Measurements from ENCODE around the gene USP20. TPM values are rescaled to one million over a fixed set of nuclear protein-coding genes. Genes with fewer than 3 reads are reported as not detected.

The USP20 gene
- total RNA-seq, 2 experiments from 2014 or later, result 80.4 to 80.9 TPM

DNA sequence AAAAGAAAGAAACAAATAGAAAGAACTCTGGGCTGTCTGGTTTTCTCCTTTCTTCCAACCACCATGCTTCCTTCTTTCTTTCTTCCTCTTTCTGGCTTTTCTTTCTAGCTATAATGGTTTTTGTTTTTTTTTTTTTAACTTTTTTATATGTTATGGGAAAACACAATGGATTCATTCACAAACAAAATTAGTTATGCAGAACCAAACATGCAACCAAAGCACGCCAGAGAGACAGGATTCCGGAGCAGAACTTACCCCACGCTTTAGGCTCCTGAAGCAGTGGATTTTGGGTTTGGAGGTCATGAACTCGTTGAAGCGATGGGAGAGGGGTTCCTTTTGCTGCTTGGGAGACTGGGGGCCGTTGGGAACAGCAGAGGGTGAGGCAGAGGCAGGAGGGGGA lies 88.3 kb downstream of the USP20 start:
- no peaks in the 10 kb centered on the region for H3K4me1 ChIP-seq (ENCODE audit: insufficient read depth, low read length)
- no peaks in the 10 kb centered on the region for H3K27me3 ChIP-seq (ENCODE audit: control insufficient read depth in 1 of 2, insufficient read depth in 2 of 2, low read length in 2 of 2)
- H3K9me3 Mint-ChIP-seq, result no peaks in the 10 kb centered on the region
- ChIA-PET CTCF (interaction anchor here (0.9 to 2.0 kb wide), 2 partner anchors 9 to 38 kb away, joined by 4 to 5 read pairs; no protein-coding TSS in a partner anchor), POLR2A (interaction anchor here (1.1 to 3.1 kb wide), 3 partner anchors 19 to 129 kb away, joined by 3 to 8 read pairs (median 3); no protein-coding TSS in a partner anchor)
- H3K27me3 Mint-ChIP-seq, result no peaks in the 10 kb centered on the region
- H3K4me3 ChIP-seq (ENCODE audit: low read length), result no peak overlapping the region
- H3K36me3 ChIP-seq (ENCODE audit: insufficient read depth, low read length), result peaks cover 78% of the 10 kb centered on the region
- no peak for ATAC-seq (ENCODE audit: poor library complexity)
- no peak overlapping the region for H3K4me3 Mint-ChIP-seq
- H3K27ac ChIP-seq (ENCODE audit: low read depth in 1 of 2, low read length in 2 of 2), result no peak overlapping the region
- H3K27ac Mint-ChIP-seq, result peak overlapping the region; percentile 49
- no peak for DNase-seq
- TF ChIP-seq, protein P1, sequence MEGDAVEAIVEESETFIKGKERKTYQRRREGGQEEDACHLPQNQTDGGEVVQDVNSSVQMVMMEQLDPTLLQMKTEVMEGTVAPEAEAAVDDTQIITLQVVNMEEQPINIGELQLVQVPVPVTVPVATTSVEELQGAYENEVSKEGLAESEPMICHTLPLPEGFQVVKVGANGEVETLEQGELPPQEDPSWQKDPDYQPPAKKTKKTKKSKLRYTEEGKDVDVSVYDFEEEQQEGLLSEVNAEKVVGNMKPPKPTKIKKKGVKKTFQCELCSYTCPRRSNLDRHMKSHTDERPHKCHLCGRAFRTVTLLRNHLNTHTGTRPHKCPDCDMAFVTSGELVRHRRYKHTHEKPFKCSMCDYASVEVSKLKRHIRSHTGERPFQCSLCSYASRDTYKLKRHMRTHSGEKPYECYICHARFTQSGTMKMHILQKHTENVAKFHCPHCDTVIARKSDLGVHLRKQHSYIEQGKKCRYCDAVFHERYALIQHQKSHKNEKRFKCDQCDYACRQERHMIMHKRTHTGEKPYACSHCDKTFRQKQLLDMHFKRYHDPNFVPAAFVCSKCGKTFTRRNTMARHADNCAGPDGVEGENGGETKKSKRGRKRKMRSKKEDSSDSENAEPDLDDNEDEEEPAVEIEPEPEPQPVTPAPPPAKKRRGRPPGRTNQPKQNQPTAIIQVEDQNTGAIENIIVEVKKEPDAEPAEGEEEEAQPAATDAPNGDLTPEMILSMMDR (IDR thresholded peaks at IDR 0.05), result no peak
- H3K9me3 ChIP-seq (ENCODE audit: control insufficient read depth in 1 of 2, insufficient read depth in 1 of 2, low read length in 2 of 2), result no peaks in the 10 kb centered on the region
- H3K36me3 Mint-ChIP-seq (ENCODE audit: low read depth), result peaks cover 90% of the 10 kb centered on the region
- intact Hi-C loops (cut with DNase I, micrococcal nuclease), result loop anchor here in 1 of 2 experiments (5.0 kb wide), 1 partner anchor 36 kb away; no protein-coding TSS in a partner anchor
- H3K4me1 Mint-ChIP-seq (ENCODE audit: low read depth), result peaks cover 27% of the 10 kb centered on the region

DNA sequence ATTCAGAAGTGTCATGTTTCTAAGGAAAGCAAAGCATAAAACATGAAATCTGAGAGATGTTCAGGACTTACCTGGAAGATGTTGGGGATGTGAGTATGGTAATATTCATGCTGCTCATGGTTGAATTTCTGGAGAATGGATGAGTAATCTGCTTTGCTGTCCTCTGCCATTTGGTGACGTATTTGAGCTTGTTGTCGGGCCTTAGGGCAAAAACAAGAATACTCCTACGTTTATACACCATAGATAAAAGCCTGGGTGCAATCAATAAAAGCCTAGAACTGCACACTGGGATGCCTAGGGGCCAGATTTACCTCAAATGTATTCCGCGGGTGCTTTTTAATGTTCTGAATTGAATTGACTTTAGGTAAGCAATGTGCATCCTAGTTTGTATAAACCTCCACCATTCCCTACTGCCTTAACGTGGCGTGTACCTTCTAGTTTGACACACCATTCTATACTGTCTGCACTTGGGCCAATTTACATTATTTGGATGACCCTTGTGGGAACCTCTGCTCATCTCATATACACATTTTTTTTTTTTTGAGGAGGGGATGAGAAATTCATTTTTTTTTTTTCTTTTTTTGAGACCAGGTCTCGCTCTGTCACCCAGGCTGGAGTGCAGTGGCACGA lies 94.4 kb downstream of the USP20 start:
- CTCF ChIA-PET, result interaction anchor here (0.5 to 0.6 kb wide), 2 partner anchors 56 to 141 kb away, joined by 3 read pairs; no protein-coding TSS in a partner anchor
- intact Hi-C loops (cut with DNase I, micrococcal nuclease), result loop anchor here in 1 of 2 experiments (5.0 kb wide), 1 partner anchor 32 kb away; no protein-coding TSS in a partner anchor
- Mint-ChIP-seq H3K4me3 (peak overlapping the region; percentile 23), H3K27ac (peak overlapping the region; percentile 71), H3K27me3 (no peaks in the 10 kb centered on the region), H3K36me3 (ENCODE audit: low read depth) (peaks cover 79% of the 10 kb centered on the region), H3K4me1 (ENCODE audit: low read depth) (peaks cover 48% of the 10 kb centered on the region), H3K9me3 (no peaks in the 10 kb centered on the region)
- TF ChIP-seq, protein P1 (IDR thresholded peaks at IDR 0.05), result no peak
- Histone ChIP-seq H3K9me3 (ENCODE audit: control insufficient read depth in 1 of 2, insufficient read depth in 1 of 2, low read length in 2 of 2) (no peaks in the 10 kb centered on the region), H3K4me3 (ENCODE audit: low read length) (no peak overlapping the region), H3K27me3 (ENCODE audit: control insufficient read depth in 1 of 2, insufficient read depth in 2 of 2, low read length in 2 of 2) (no peaks in the 10 kb centered on the region), H3K4me1 (ENCODE audit: insufficient read depth, low read length) (peaks cover 36% of the 10 kb centered on the region), H3K27ac (ENCODE audit: low read depth in 1 of 2, low read length in 2 of 2) (no peak overlapping the region), H3K36me3 (ENCODE audit: insufficient read depth, low read length) (peaks cover 54% of the 10 kb centered on the region)
- POLR2A ChIA-PET, result interaction anchor here (0.6 to 0.8 kb wide), 2 partner anchors 41 to 105 kb away, joined by 3 to 4 read pairs; partner anchors contain the start of gene TOR1A
- ATAC-seq (ENCODE audit: poor library complexity), result no peak
- DNase-seq, result no peak

DNA sequence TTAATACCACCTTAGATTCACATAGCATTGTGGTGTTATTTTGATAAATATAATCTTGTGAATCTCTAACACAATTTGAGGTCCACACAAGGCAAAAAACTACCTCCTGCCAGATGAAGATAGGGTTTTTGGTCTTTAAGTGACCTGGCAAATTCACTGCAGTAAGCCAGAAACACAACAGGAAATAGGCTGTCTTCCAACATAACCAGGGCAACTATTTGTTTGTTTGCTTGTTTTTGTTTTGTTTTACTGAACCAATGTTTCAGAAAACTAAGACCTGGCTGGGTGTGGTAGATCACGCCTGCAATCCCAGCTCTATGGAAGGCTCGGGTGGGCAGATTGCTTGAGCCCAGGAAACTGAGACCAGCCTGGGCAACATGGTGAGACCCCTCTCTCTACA lies 95.5 kb downstream of the USP20 start:
- peaks cover 45% of the 10 kb centered on the region for H3K4me1 ChIP-seq (ENCODE audit: insufficient read depth, low read length)
- intact Hi-C loops (cut with DNase I, micrococcal nuclease), result loop anchor here in 1 of 2 experiments (5.0 kb wide), 1 partner anchor 33 kb away; no protein-coding TSS in a partner anchor
- Mint-ChIP-seq H3K4me3 (no peak overlapping the region), H3K27ac (peak overlapping the region; percentile 79), H3K27me3 (no peaks in the 10 kb centered on the region), H3K9me3 (no peaks in the 10 kb centered on the region), H3K4me1 (ENCODE audit: low read depth) (peaks cover 56% of the 10 kb centered on the region), H3K36me3 (ENCODE audit: low read depth) (peaks cover 76% of the 10 kb centered on the region)
- ChIA-PET CTCF (no interaction called here), POLR2A (interaction anchor here (1.1 to 3.7 kb wide), 2 partner anchors 32 to 42 kb away, joined by 3 to 18 read pairs; no protein-coding TSS in a partner anchor)
- DNase-seq (peak in 3 of 14 experiments; percentile 48 to 56 (median 51)), ATAC-seq (ENCODE audit: poor library complexity) (peak; percentile 34)
- H3K9me3 ChIP-seq (ENCODE audit: control insufficient read depth in 1 of 2, insufficient read depth in 1 of 2, low read length in 2 of 2), result no peaks in the 10 kb centered on the region
- TF ChIP-seq, protein P1 (IDR thresholded peaks at IDR 0.05), result no peak
- peaks cover 49% of the 10 kb centered on the region for H3K36me3 ChIP-seq (ENCODE audit: insufficient read depth, low read length)
- no peaks in the 10 kb centered on the region for H3K27me3 ChIP-seq (ENCODE audit: control insufficient read depth in 1 of 2, insufficient read depth in 2 of 2, low read length in 2 of 2)
- H3K27ac ChIP-seq (ENCODE audit: low read depth in 1 of 2, low read length in 2 of 2), result peak overlapping the region in 1 of 2 donors; percentile 13
- no peak overlapping the region for H3K4me3 ChIP-seq (ENCODE audit: low read length)

Small RNAs within 50 kb of the gene (microRNA-seq; reads per million reads assigned to microRNA genes)
- 0.61 reads per million for gene MIR6855 (ENCODE audit: borderline microRNAs expressed, borderline replicate concordance)

Other genes with a start within 250 kb of the USP20 start
- gene C9orf50, start 214.4 kb upstream of the USP20 start, total RNA-seq, result not detected
- 10 to 100 TPM; 50.7 to 52.5 TPM for gene NTMT1, start 209.3 kb upstream of the USP20 start, total RNA-seq
- 10 to 100 TPM; 28.5 to 29.3 TPM for gene ASB6, start 193.3 kb upstream of the USP20 start, total RNA-seq
- gene PRRX2, start 169.8 kb upstream of the USP20 start, total RNA-seq, result not detected
- gene PTGES, start 82.4 kb upstream of the USP20 start, total RNA-seq, result under 1 TPM; 0.25 to 0.38 TPM
- gene TOR1B, start 32.3 kb upstream of the USP20 start, total RNA-seq, result 10 to 100 TPM; 13.4 to 15.1 TPM
- 10 to 100 TPM; 12.6 to 13.9 TPM for gene TOR1A, start 11.3 kb upstream of the USP20 start, total RNA-seq
- 100 to 1,000 TPM; 145 to 159 TPM for gene C9orf78, start 183 bp upstream of the USP20 start, total RNA-seq
- gene FNBP1, start 207.7 kb downstream of the USP20 start, total RNA-seq, result 100 to 1,000 TPM; 166 to 181 TPM
- gene GPR107, start 218.4 kb downstream of the USP20 start, total RNA-seq, result 10 to 100 TPM; 18.9 to 19.2 TPM